AG09309 (cell line): ENCODE results near the gene DPY19L3.

Experiments used
- DNase-seq: peaks from one replicate; pipeline ENCODE4 v3.0.0-alpha.2; 2010; ENCODE audit warnings: low read depth
- H3K4me3 ChIP-seq: 2 replicates; pipeline ENCODE4 v1.5.1; 2011; ENCODE audit warnings: mild to moderate bottlenecking, low read depth, low read length, moderate library complexity; ENCODE audit not compliant: control insufficient read depth
- CTCF ChIP-seq: IDR thresholded peaks from 2 replicates; pipeline ENCODE4 v1.5.1; 2011; ENCODE audit warnings: mild to moderate bottlenecking, low read depth, low read length, inconsistent platforms; ENCODE audit not compliant: insufficient read depth, control insufficient read depth; ENCODE audit errors: missing control alignments

Gene DPY19L3

GRCh38 chr19:32448026-32448425, 42.5 kb downstream of the DPY19L3 start:
- no peak for TF ChIP-seq CTCF
- DNase-seq, result no peak
- no peak overlapping the region for H3K4me3 ChIP-seq

- peak; percentile 3 for DNase-seq
- TF ChIP-seq CTCF, result no peak
- no peak overlapping the region for H3K4me3 ChIP-seq
Measured at GRCh38 chr19:32450217-32450616, 44.6 kb downstream of the DPY19L3 start.

GRCh38 chr19:32453736-32454135, 48.2 kb downstream of the DPY19L3 start:
- DNase-seq, result no peak
- no peak for TF ChIP-seq CTCF
- H3K4me3 ChIP-seq, result no peak overlapping the region

GRCh38 chr19:32456406-32456805, 50.8 kb downstream of the DPY19L3 start:
- DNase-seq, result no peak
- H3K4me3 ChIP-seq, result no peak overlapping the region
- no peak for TF ChIP-seq CTCF

DNA sequence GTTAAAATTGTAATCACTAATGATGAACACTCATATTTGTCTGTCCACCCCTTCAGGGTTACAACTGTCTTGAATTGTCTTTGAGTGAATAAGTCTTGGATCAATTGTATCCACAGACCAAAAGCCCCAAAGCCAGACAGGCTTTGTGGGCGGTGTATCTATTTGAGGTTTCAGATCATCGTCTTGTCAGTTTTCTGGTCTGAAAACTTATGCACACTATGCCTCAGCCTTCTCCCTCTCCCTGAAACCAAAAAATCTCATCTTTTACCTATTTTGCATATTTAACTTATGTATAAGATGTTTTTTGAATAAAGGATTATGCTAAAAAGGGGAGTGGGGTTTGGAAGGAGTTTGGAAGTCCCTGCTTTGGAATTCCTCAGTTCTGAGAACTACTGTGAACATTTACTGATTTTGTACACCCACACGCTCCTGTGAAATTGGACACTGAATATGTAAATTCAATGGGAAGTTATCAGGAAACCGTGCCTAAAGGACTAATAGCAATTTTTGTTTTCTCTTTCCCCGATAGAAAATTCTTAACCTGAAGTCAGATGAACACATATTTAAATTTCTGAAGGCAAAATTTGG, 52.1 kb downstream of the DPY19L3 start:
- DNase-seq, result no peak
- TF ChIP-seq CTCF, result no peak
- H3K4me3 ChIP-seq, result no peak overlapping the region

DNA sequence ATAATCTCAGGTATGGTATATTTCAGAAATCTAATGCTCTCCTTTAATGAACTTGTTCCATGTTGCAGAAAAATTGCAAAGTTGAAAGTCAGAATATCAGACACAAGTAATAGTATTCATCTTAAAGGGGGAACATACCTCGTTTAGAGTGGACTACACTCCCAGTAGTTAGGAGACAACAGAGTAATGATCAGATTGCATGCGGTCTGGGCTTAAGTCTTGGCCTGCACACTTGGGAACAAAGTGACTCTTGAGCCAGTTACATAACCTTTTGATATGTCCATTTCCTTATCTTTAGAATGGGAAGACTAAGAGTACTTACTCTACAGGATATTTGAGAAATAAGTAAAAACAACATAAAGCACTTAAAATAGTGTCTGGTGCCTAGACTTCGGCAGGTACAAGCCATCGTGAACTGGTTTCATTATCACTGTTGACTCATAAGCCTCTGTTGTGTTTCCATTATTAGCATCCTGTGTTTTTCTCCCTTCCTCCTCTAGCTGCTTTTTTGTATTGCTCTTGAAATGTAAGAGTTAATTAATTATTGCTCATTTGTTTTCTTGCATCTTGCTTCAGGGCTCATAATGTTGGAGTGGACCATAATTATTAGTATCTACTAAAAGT, 53.0 kb downstream of the DPY19L3 start:
- no peak for TF ChIP-seq CTCF
- no peak for DNase-seq
- no peak overlapping the region for H3K4me3 ChIP-seq
